T-helper 22 cell (primary cell): Measurements from ENCODE around the gene SCUBE1.

Source experiments
- DNase-seq: peaks from one replicate; pipeline ENCODE4 v3.0.0-alpha.2; 2020; ENCODE audit warnings: low read depth

Gene SCUBE1

GRCh38 chr22:43343262-43343669 is at the start of gene SCUBE1:
SCUBE1 (minus strand) TSS chr22:43343372; CDS start chr22:43343261, 111 bp downstream.
- peak; percentile 6 for DNase-seq

DNA sequence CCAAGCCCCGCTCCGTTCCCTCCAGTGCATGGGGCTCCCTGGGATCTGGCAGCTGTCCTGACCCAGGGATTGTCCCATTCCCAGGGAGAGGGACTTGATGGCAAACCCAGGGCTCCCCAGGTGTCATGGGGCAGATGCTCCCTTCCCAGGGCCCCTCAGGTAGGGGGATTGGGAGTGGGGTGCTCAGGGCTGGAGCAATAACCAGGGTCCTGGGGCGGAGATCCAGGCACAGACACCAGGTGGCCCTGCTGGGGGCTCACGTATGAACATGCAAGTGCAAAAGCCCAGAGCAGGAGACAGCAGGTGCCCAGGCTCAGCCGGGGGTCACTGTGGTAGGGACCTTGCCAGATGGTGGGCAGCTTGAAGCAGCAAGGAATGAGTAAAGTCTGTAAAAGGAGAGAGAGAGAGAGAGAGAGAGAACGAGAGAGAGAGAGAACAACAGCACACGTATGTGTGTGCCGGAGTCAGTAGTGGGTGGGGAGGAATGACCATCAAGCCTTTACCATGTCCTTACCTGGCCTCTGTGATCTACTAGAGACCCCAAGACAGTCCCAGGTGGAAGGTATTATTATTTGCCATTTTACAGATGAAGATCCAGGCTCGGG is 49.3 kb upstream of the SCUBE1 start:
- DNase-seq = no peak

- DNase-seq = no peak
Observed at GRCh38 chr22:43391306-43391705, 48.1 kb upstream of the SCUBE1 start.

DNA sequence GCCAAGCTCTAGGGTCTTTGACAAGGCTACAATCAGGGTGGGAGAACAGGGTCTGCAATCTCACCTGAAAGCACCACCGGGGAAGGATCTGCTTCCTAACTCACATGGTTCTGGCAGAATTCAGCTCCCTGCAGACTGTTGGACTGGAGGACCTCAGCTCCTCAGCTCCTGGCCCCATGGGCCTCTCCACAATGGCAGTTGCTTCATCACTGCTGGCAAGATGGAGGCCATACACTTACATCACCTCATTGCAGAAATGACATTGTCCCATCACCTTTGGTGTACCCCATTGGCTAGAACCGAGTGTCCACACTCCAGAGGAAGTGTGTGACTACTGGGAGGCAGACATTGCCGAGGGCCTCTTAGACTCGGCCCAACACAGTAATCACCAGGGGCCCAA is 47.7 kb upstream of the SCUBE1 start:
- no peak for DNase-seq

GRCh38 chr22:43390166-43390565 is 47.0 kb upstream of the SCUBE1 start:
- DNase-seq = no peak

DNA sequence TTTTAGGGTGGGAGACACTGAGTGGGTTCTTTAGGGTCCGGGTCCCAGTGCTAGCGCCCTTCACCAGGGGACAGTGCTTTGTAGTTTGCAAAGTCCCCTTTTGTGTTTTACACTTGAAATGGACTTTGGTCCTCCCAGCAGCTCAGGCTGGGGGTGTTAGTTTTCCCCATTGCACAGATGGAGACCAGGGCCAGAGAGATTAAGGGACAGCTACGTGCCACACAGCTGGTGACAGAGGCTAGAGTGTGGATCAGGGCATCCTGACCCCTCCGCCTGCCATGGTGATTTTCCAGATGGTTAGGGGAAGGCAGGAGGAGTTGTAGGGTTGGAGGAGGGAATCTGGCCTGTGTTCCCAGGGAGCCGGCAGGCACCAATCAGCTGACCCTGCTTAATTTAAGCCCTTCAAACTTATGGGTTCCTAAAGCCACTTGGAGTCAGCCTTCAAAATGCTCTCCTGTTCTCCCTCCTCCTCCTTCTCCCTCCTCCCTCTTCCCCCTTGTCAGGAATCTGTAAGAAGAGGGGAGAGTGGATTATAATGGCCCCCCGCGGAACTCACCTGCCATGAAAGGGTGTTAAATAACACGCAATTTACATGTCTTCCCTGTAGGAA is 46.2 kb upstream of the SCUBE1 start:
- DNase-seq = no peak

DNA sequence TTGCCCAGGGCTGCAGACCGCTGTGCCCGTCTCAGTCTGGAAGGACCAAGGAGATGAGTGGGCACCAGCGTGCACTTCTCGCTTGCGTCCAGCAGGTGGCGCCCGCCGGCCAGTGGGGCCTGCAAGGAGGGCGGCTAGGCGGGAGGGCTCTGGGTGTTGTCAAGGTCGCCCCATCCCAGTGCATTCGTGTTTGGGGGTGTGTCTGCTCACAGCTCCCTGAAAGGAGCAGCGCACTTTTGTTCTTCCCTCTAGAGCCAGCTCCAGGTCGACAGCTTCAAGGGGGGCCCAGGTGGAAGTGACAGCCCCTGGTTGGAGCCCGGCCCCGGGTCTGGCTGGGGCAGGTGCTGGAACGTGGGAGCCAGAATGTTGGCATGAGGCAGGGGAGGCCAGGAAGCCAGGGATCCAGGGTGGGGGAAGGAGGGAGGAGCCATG is 45.3 kb upstream of the SCUBE1 start:
- DNase-seq = peak; percentile 31

- DNase-seq = no peak
Observed at GRCh38 chr22:43387815-43388214, 44.6 kb upstream of the SCUBE1 start.

DNA sequence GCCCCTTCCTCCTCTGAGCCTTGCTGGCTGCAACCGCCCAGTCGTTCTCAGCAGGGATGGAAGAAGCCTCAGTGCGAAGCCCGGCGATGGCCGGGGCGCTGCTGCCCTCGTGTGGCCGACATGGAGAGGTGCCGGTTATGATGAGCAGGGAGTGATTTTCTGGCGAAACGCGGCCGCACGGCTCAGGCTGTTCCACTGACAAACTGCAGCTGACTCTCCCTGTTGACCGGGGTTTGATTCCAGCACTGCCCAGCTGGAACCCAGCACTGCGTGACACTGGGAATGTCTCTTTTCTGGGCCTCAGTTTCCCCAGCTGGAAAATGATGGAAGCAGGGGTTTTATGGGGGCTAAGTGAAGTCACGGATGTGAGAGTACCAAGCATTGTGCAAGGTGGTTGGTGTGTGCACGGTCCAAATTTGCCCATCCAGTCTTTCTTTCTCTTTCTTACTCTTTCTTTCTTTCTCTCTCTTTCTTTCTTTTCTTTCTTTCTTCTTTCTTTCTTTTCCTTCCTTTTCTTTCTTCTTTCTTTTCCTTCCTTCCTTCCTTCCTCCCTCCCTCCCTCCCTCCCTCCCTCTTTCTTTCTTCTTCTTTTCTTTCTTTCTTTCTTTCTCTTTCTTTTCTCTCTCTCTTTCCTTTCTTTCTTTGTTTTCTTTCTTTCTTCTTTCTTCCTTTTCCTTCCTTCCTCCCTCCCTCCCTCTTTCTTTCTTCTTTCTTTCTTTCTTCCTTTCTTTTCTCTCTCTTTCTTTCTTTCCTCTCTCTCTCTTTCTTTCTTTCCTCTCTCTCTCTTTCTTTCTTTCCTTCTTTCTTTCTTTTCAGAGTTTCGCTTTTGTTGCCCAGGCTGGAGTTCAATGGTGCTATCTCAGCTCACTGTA is 42.8 kb upstream of the SCUBE1 start:
- DNase-seq = peak; percentile 29

GRCh38 chr22:43384863-43385262 is 41.7 kb upstream of the SCUBE1 start:
- no peak for DNase-seq

DNA sequence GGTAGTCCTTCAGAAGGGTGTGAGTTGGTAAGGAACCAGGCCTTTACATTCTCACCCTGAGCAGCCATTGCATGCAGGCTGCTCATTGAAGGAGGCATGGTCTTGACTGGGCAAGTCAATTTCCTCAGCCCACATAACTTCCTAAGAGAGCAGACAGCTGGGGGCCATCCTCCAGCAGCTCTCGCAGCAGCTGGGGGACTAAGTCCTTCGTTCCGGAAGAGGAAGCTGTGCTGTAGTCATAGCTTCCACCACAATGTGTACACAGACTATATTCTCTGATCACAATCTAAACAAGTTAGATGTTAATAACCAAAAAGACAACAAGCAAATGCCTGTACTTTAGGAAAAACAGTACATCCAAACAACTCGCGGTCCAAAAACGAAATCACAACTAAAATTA is 38.5 kb upstream of the SCUBE1 start:
- DNase-seq = peak; percentile 18

DNA sequence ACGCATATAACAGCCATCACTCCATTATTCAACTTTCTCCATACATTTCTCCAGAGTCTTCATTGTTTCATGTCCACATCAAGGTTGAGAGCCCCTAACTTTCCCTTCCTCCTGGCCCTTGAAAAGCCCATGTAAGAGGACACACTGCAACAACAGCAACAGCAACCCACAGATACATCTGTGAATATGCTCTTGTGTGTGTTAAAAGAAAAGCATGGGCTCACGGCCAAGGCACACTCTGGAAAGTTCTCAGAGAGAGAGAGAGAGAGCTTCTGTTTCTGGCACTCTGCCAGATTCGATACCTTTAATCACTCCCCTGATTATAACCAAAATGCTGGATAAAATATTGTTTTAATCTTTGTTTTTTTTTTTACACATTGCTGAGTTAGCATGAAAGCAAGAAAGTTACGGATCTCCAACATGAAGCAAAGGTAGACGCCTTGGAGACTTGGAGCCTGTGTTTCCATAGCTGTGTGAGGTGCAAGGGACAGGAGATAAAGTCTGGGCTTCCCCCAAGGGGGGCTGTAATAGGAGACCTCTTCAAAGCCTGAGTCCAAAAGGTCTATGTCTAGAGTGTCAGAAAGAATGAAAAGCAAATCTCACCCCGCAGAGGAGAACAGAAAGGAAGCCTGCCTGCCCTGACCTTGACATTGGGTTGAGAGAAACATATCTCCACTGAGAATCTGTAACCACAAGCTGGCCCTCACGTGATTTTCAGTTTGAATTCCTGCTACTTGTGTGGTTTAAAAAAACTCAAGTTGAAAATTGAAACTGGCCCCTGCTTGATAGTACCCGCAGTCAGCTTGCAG is 34.9 kb upstream of the SCUBE1 start:
- DNase-seq = no peak

GRCh38 chr22:43377548-43377895 is 34.4 kb upstream of the SCUBE1 start:
- DNase-seq = no peak

GRCh38 chr22:43376765-43377547 is 33.8 kb upstream of the SCUBE1 start:
- peak; percentile 12 for DNase-seq

DNA sequence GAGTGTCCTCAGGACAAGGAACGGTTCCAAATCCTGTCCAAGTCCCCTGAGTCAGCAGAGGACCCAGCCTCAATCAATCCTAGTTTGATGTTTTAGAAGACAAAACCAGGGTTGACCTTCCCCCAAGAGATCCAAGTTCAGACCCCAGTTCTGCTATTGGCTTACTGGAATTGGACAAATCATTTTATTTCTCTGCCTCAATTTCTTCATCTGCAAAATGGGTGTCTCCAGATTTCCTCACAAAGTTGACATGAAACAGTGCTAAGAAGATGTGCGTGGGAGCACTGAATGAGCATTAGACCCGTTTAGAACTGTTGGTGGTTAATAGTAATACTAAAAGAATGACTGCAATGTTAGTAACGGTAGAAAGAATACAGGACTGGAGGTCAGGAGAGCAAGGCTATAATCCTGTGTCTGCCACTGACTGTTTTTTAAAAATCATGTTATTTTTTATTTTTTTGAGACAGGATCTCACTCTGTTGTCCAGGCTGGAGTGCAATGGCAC is 32.8 kb upstream of the SCUBE1 start:
- DNase-seq = no peak

DNA sequence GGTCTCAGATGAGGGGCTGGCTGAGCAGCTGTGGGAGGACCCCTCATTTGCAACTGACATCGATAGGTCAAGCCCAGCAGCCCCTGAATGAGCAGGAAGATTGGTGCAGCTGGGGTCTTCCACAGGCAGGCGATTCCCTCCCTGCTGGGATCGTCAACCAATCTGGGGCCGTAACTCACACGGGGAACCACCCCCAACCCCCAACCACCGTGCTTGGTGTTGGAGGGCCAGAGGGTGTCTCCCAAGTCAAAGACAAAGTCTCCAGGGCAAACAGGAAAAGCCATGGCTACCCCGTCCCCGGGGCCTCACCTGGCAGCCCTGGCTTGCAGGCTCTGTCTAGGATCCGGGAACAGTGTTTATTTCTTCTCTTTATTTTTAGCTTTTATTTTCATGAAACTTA is 26.9 kb upstream of the SCUBE1 start:
- no peak for DNase-seq

DNA sequence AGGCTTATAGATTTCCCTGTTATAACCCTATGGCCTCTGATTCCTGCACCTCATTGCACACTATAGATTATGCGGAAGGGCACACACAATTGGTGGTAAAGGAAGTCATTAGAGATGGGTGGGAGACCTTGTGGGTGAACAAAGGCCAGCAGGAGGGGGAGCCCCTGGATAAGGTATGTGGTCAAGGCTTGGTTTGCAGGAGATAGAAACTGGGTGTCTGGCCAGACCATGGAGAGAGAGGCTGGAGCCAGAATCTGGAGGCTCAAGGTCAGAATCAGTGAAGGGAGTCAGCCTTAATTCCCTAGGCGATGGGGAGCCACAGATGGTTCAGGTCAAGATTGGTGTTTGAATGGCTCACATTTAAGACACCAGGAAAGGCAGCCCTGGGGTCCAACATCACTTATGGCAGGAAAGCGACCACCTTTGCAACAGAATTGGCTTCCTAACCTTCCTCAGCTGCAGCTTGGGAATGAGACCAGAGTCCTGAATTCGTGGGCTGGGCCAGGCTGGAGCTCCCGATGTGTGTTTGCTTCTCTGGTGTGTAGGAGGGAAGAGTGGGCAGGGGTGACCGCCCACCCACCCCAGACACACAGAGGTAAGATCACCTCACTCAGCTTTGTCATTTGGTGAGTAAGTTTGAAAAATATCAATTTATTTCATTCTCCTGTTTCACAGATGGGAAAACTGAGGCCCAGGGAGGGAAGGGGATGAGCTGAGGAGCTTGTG is 22.7 kb upstream of the SCUBE1 start:
- no peak for DNase-seq

DNA sequence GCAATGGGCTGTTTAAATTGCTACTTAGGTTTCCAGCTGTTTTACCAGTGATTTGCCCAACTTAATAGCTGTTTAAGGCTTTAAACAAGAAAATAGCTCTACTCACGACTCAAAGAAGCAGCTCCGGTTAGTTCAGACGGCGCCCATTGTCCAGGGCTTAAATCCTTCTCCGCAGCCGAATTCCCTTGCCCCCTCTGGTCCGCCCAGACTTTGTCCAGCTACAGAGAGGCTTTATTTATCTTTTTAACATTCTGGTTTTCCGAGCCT is 20.9 kb upstream of the SCUBE1 start:
- DNase-seq = no peak

DNA sequence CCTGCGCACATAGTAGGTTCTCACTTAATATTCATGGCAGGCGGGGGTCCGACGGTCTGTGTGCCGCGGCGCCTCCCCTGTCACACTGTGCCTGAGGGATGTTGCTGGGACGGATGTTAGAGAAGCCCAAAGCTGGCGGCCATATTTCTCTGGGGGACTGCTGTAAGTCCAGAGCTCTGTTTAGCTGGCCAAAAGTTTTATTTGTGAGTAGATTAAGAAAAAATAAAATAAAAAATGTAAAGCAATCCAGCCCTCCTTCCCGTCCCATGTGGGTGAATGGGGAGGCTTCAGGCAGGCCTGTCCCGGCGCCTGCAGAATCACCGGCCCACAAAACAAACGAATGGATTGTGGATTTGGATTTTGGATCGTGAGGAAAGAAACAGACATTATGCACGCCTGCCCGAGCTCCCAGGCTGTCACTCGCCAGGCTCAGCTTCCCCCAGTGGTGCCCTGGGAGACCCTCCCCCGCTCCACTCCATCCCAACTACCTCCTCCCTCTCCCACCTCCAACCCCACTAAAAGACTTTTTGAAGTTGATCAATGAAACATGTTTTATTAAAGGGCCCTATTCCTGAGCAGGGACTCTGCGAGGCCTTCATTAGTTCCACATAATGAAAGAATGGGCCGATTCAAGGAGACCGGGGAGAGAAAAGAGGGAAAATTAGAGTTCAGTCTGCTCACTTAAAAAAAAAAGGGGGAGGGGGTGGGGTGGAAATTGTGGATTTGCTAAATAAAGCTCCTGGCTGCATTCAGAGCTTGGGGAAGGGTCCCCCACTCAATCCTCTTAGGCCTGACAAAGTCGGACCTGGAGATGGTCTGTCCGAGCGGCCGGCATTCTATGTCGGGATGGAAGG is 20.4 kb upstream of the SCUBE1 start:
- no peak for DNase-seq

- no peak for DNase-seq
Observed at GRCh38 chr22:43360576-43360975, 17.4 kb upstream of the SCUBE1 start.
